Measurements from ENCODE around the gene ABCC12. TPM values are rescaled to one million over a fixed set of nuclear protein-coding genes. Genes with fewer than 3 reads are reported as not detected.

The ABCC12 gene
- polyA plus RNA-seq (not detected in 3 replicates), polyA minus RNA-seq (not detected in 3 replicates)
- polyA plus RNA-seq (2011; ENCODE audit: low read depth): not detected
- polyA plus RNA-seq (2011; cell fraction: cytosol; rRNA removed): not detected in 2 replicates
- 0.03 TPM in 1 of 2 replicates, not detected in the other for polyA plus RNA-seq (2011; cell fraction: nucleus; rRNA removed)
- not detected in 2 replicates for polyA plus RNA-seq (2012; ENCODE audit: low replicate concordance)
- not detected for polyA minus RNA-seq (2011; cell fraction: cytosol; rRNA and poly(A)+ RNA removed)
- not detected in 2 replicates for polyA minus RNA-seq (2011; cell fraction: nucleus; rRNA and poly(A)+ RNA removed)

DNA sequence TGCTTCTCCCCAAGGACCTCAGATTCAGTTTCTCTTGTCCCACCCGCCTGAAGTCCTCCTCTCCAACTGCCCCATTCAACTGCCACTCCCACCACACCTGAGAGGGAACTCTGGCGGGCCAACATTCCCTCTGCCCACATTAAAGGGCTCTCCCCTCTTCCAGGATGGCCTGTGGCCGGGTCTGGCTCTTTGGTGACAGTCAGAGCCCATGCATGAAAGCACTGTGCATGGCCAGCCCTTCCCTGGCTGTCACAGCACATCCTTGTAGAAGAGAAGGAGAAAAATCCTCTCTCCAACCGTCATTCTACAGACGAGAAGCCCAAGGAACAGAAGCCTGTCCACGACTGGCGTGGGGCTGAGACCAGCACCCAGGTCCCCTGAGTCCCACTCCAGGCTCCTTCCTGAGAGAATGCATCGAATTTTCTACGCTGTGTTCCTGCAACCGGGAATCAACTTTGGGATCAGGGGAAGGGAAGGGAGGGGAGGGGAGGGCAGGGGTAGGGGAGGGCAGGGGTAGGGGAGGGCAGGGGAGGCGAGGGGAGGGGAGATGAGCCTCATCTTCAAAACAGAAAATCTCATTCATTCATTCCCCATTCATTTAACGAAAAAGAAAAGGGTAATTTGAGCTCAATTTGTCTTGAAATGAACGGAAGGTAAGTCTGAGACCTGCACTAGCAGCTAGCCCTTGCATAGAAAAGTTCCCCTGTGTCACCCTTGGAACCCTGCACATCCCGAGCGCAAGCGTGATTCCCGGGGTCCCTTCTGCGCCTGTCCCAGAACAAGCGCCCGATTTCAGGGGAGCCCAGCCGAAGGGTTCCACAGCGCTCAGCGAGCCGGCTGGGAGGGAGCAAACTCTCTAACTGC lies at the start of gene ABCC12:
ABCC12 (minus strand) TSS at position 68 of the 864 bp plus-strand sequence. CDS start 9,569 bp downstream, outside the sequence.
- no peak within 1 kb of the TSS for H3K4me2 ChIP-seq (ENCODE audit: control insufficient read depth, extremely low read depth, insufficient read depth, low read depth, low read length)

DNA sequence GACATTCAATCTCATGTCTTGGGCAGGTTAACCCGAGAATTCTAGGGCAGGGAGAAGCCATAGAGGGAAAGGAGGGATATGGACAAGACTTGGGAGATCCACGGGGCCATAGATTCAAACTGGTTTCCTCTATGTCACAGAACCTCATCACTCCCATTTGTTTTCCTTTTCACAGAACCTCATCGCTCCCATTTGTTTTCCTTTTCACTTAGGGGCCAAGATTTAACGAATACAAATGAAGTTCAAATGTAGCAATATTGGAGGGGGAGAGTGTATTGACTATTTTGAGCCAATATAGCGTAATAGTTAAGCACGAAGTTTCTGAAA lies 49.0 kb upstream of the ABCC12 start:
- H3K79me2 ChIP-seq (ENCODE audit: control insufficient read depth, insufficient read depth, low read length): no peaks in the 10 kb centered on the region
- TF ChIP-seq CTCF (optimal IDR thresholded peaks at IDR 0.05 in 1 of 3, IDR thresholded peaks at IDR 0.05 in 1 of 3, conservative IDR thresholded peaks at IDR 0.05 in 1 of 3; ENCODE audit: extremely low read depth in 1 of 3, insufficient read depth in 2 of 3, low read length in 3 of 3) (no peak), EZH2 (IDR thresholded peaks at IDR 0.05; ENCODE audit: low read length) (no peak)
- no peaks in the 10 kb centered on the region for H3K9me1 ChIP-seq (ENCODE audit: control insufficient read depth, extremely low read depth, insufficient read depth, low read length)
- no peaks in the 10 kb centered on the region for H3K36me3 ChIP-seq (ENCODE audit: control insufficient read depth in 2 of 2, extremely low read depth in 1 of 2, insufficient read depth in 2 of 2, low read length in 2 of 2)
- dilution Hi-C loops (cut with MboI; ENCODE audit: extremely low pct_ligation_motif_present, low sequenced_read_pairs): no loop called here
- no peaks in the 10 kb centered on the region for H3K9me3 ChIP-seq (ENCODE audit: control insufficient read depth, low read depth, low read length)
- peaks cover 7% of the 10 kb centered on the region for H3K4me1 ChIP-seq (ENCODE audit: control insufficient read depth, extremely low read depth, insufficient read depth, low read length)
- no peak for FAIRE-seq
- no peak overlapping the region for H3K4me2 ChIP-seq (ENCODE audit: control insufficient read depth, extremely low read depth, insufficient read depth, low read depth, low read length)
- H3K9ac ChIP-seq (ENCODE audit: control insufficient read depth, extremely low read depth, insufficient read depth, low read length): no peak overlapping the region
- peaks cover 2% of the 10 kb centered on the region for H3K27me3 ChIP-seq (ENCODE audit: control insufficient read depth, extremely low read depth, insufficient read depth, low read length)
- no peak for DNase-seq (ENCODE audit: low read depth, low spot score)
- H3K27ac ChIP-seq (ENCODE audit: control insufficient read depth, insufficient read depth, low read length): no peak overlapping the region
- H3K4me3 ChIP-seq (ENCODE audit: control insufficient read depth in 2 of 3, extremely low read depth in 1 of 3, insufficient read depth in 2 of 3, low read depth in 1 of 3, low read length in 3 of 3): no peak overlapping the region
- H2AFZ ChIP-seq (ENCODE audit: control insufficient read depth, low read length): no peak overlapping the region
- H4K20me1 ChIP-seq (ENCODE audit: control insufficient read depth, extremely low read depth, insufficient read depth, low read length): no peaks in the 10 kb centered on the region

More for the DNA sequence above, at the start of gene ABCC12:
- no peaks in the 10 kb centered on the region for H3K79me2 ChIP-seq (ENCODE audit: control insufficient read depth, insufficient read depth, low read length)
- TF ChIP-seq EZH2 (IDR thresholded peaks at IDR 0.05; ENCODE audit: low read length): no peak
- no peak for TF ChIP-seq CTCF (optimal IDR thresholded peaks at IDR 0.05 in 1 of 3, IDR thresholded peaks at IDR 0.05 in 1 of 3, conservative IDR thresholded peaks at IDR 0.05 in 1 of 3; ENCODE audit: extremely low read depth in 1 of 3, insufficient read depth in 2 of 3, low read length in 3 of 3)
- no peak for DNase-seq (ENCODE audit: low read depth, low spot score)
- no peaks in the 10 kb centered on the region for H3K9me3 ChIP-seq (ENCODE audit: control insufficient read depth, low read depth, low read length)
- no peaks in the 10 kb centered on the region for H4K20me1 ChIP-seq (ENCODE audit: control insufficient read depth, extremely low read depth, insufficient read depth, low read length)
- no peak for FAIRE-seq
- H3K9ac ChIP-seq (ENCODE audit: control insufficient read depth, extremely low read depth, insufficient read depth, low read length): no peak within 1 kb of the TSS
- H3K4me3 ChIP-seq (ENCODE audit: control insufficient read depth in 2 of 3, extremely low read depth in 1 of 3, insufficient read depth in 2 of 3, low read depth in 1 of 3, low read length in 3 of 3): no peak within 1 kb of the TSS
- no peaks in the 10 kb centered on the region for H3K36me3 ChIP-seq (ENCODE audit: control insufficient read depth in 2 of 2, extremely low read depth in 1 of 2, insufficient read depth in 2 of 2, low read length in 2 of 2)
- H3K27me3 ChIP-seq (ENCODE audit: control insufficient read depth, extremely low read depth, insufficient read depth, low read length): peaks cover 4% of the 10 kb centered on the region
- peaks cover 8% of the 10 kb centered on the region for H3K4me1 ChIP-seq (ENCODE audit: control insufficient read depth, extremely low read depth, insufficient read depth, low read length)
- H3K27ac ChIP-seq (ENCODE audit: control insufficient read depth, insufficient read depth, low read length): no peak within 1 kb of the TSS
- H2AFZ ChIP-seq (ENCODE audit: control insufficient read depth, low read length): no peak within 1 kb of the TSS
- dilution Hi-C loops (cut with MboI; ENCODE audit: extremely low pct_ligation_motif_present, low sequenced_read_pairs): no loop called here
- no peaks in the 10 kb centered on the region for H3K9me1 ChIP-seq (ENCODE audit: control insufficient read depth, extremely low read depth, insufficient read depth, low read length)
